Spleen (tissue), 7 donors: Measurements from ENCODE around the gene CCSAP.

Experiments used
- POLR2AphosphoS5 ChIP-seq, 3 donors: sonication (generic); formaldehyde crosslinking; IDR thresholded peaks; one replicate each; pipeline ENCODE4 v1.5.1; 2017; ENCODE audit warnings: antibody characterized with exemption in 3 of 3
- TF ChIP-seq, protein P1 (sequence below), 11 experiments: fragments of 200-600 bp in 7 of 11; fragments of 450-650 bp in 4 of 11; sonication (generic) in 4 of 11; IDR thresholded peaks in 8 of 11; conservative IDR thresholded peaks in 3 of 11; 1 replicate in 7 of 11; 2 replicates in 4 of 11; pipeline versions ENCODE4 v1.4.0 to v1.8.0; 2016 to 2021; ENCODE audit warnings: antibody characterized with exemption in 11 of 11, inconsistent platforms in 4 of 11, mild to moderate bottlenecking in 1 of 11
- donor health status: DM: no; HTN: no; CAD: no; lungs with moderate emphysema.
- donor health status: DM: no; HTN: no; CAD: no.
- donor health status: DM: no; HTN: no; CAD: no.

DNA sequence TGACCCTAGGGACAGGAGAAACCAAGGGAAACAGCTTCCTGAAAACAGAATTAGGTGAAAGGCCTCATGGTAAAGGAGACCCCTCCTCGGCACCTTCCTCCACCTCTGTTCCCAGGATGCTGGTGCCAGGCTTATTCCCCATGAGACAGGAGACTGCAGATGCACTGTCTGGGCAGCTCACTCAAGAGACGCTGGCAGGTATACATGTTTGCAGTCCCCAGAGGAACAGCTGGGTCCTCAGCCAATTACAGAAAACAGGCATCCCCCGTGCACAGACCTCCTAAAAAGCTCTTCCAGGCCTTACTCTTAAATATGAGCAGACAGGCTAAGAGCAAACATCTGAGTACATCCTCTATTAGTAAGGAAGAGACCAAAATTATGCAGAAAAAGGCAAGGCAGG is 6.5 kb downstream of the CCSAP start:
- TF ChIP-seq, protein P1, sequence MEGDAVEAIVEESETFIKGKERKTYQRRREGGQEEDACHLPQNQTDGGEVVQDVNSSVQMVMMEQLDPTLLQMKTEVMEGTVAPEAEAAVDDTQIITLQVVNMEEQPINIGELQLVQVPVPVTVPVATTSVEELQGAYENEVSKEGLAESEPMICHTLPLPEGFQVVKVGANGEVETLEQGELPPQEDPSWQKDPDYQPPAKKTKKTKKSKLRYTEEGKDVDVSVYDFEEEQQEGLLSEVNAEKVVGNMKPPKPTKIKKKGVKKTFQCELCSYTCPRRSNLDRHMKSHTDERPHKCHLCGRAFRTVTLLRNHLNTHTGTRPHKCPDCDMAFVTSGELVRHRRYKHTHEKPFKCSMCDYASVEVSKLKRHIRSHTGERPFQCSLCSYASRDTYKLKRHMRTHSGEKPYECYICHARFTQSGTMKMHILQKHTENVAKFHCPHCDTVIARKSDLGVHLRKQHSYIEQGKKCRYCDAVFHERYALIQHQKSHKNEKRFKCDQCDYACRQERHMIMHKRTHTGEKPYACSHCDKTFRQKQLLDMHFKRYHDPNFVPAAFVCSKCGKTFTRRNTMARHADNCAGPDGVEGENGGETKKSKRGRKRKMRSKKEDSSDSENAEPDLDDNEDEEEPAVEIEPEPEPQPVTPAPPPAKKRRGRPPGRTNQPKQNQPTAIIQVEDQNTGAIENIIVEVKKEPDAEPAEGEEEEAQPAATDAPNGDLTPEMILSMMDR (IDR thresholded peaks at IDR 0.05 in 8 of 11, conservative IDR thresholded peaks at IDR 0.05 in 3 of 11): no peak
- no peak for TF ChIP-seq POLR2AphosphoS5 (IDR thresholded peaks at IDR 0.05)
